Ascending aorta (tissue), 2 donors: ENCODE results near the gene KRT78. TPM values are rescaled to one million over a fixed set of nuclear protein-coding genes. Genes with fewer than 3 reads are reported as not detected.

ENCODE experiments used
- DNase-seq, 2 donors: peaks; one replicate each; pipeline ENCODE4 v3.0.0-alpha.2; 2019; ENCODE audit warnings: low spot score in 2 of 2
- H3K27ac ChIP-seq, 2 donors: fragments of 200-600 bp; sonication (generic); one replicate each; pipeline ENCODE4 v1.5.1; 2016 to 2017; ENCODE audit warnings: mild to moderate bottlenecking in 1 of 2
- H3K27me3 ChIP-seq: fragments of 200-600 bp; sonication (generic); one replicate; pipeline ENCODE4 v1.5.1; 2017
- H3K36me3 ChIP-seq, 2 donors: fragments of 200-600 bp; sonication (generic); one replicate each; pipeline ENCODE4 v1.5.1; 2016
- H3K4me1 ChIP-seq, 2 donors: fragments of 200-600 bp; sonication (generic); one replicate each; pipeline ENCODE4 v1.5.1; 2016 to 2017; ENCODE audit warnings: mild to moderate bottlenecking in 1 of 2
- H3K4me3 ChIP-seq, 2 donors: fragments of 200-600 bp; sonication (generic); one replicate each; pipeline ENCODE4 v1.5.1; 2016 to 2017; ENCODE audit warnings: mild to moderate bottlenecking in 1 of 2
- H3K9me3 ChIP-seq, 2 donors: fragments of 200-600 bp; sonication (generic); one replicate each; pipeline ENCODE4 v1.5.1; 2016
- CTCF ChIP-seq, 3 experiments: fragments of 200-600 bp in 2 of 3; fragments of 450-650 bp in 1 of 3; sonication (generic) in 2 of 3; IDR thresholded peaks; one replicate each; pipeline ENCODE4 v1.5.1; 2016 to 2019; ENCODE audit warnings: antibody characterized with exemption in 3 of 3, mild to moderate bottlenecking in 1 of 3, moderate library complexity in 1 of 3
- intact Hi-C: fragments of 100-400 bp; cut with DNase I; formaldehyde crosslinking; loops from one replicate; pipeline ENCODE4 v1.15.1; 2023
- total RNA-seq: library from RNA; depleted of rRNA; stranded (reverse); fragments of >200 nt; gene quantifications from one replicate; pipeline ENCODE4 v1.1.0, GENCODE V29; 2016

The KRT78 gene
- total RNA-seq, 1 donor from 2014 or later = not detected

GRCh38 chr12:52835271-52836041 is 13.3 kb downstream of the KRT78 start:
- H3K36me3 ChIP-seq = no peaks in the 10 kb centered on the region
- DNase-seq = no peak
- no peak overlapping the region for H3K27ac ChIP-seq
- no peak for TF ChIP-seq CTCF (IDR thresholded peaks at IDR 0.05)
- no peaks in the 10 kb centered on the region for H3K4me1 ChIP-seq
- no peaks in the 10 kb centered on the region for H3K9me3 ChIP-seq
- no peak overlapping the region for H3K4me3 ChIP-seq
- intact Hi-C loops = no loop called here
- H3K27me3 ChIP-seq = no peaks in the 10 kb centered on the region

- Histone ChIP-seq H3K27ac (no peak overlapping the region), H3K4me3 (no peak overlapping the region), H3K4me1 (no peaks in the 10 kb centered on the region), H3K36me3 (no peaks in the 10 kb centered on the region), H3K9me3 (no peaks in the 10 kb centered on the region), H3K27me3 (no peaks in the 10 kb centered on the region)
- no peak for TF ChIP-seq CTCF (IDR thresholded peaks at IDR 0.05)
- intact Hi-C loops = no loop called here
- DNase-seq = no peak
Measured at GRCh38 chr12:52834727-52835001, 14.1 kb downstream of the KRT78 start.

- Histone ChIP-seq H3K4me1 (no peaks in the 10 kb centered on the region), H3K27ac (no peak within 1 kb of the TSS), H3K9me3 (no peaks in the 10 kb centered on the region), H3K27me3 (no peaks in the 10 kb centered on the region), H3K36me3 (no peaks in the 10 kb centered on the region), H3K4me3 (no peak within 1 kb of the TSS)
- TF ChIP-seq CTCF (IDR thresholded peaks at IDR 0.05) = no peak
- DNase-seq = no peak
- intact Hi-C loops = no loop called here
Measured at GRCh38 chr12:52833922-52834726, 14.7 kb downstream of the KRT78 start, which contains the start of gene KRT79. KRT79 (minus strand) TSS chr12:52834311; CDS start chr12:52834260, 51 bp downstream.

GRCh38 chr12:52832985-52833905 is 15.5 kb downstream of the KRT78 start:
- H3K27ac ChIP-seq = no peak overlapping the region
- intact Hi-C loops = no loop called here
- H3K27me3 ChIP-seq = no peaks in the 10 kb centered on the region
- no peak for DNase-seq
- no peak overlapping the region for H3K4me3 ChIP-seq
- no peaks in the 10 kb centered on the region for H3K36me3 ChIP-seq
- TF ChIP-seq CTCF (IDR thresholded peaks at IDR 0.05) = no peak
- H3K9me3 ChIP-seq = no peaks in the 10 kb centered on the region
- no peaks in the 10 kb centered on the region for H3K4me1 ChIP-seq

GRCh38 chr12:52832451-52832850 is 16.3 kb downstream of the KRT78 start:
- Histone ChIP-seq H3K27ac (no peak overlapping the region), H3K4me3 (no peak overlapping the region), H3K9me3 (no peaks in the 10 kb centered on the region), H3K27me3 (no peaks in the 10 kb centered on the region), H3K4me1 (no peaks in the 10 kb centered on the region), H3K36me3 (no peaks in the 10 kb centered on the region)
- no peak for DNase-seq
- no peak for TF ChIP-seq CTCF (IDR thresholded peaks at IDR 0.05)
- intact Hi-C loops = no loop called here
